Trophoblast cell (in vitro differentiated cells and primary cell): Measurements from ENCODE around the gene VSTM2B.

Source experiments
- DNase-seq, 2 donors: peaks; one replicate each; pipeline ENCODE4 v3.0.0-alpha.2; 2016
- H2AFZ ChIP-seq: 2 replicates; pipeline ENCODE4 v1.6.1; 2013; ENCODE audit warnings: low read length, moderate library complexity, mild to moderate bottlenecking; ENCODE audit not compliant: insufficient read depth, poor library complexity
- H2AK5ac ChIP-seq: 2 replicates; pipeline ENCODE4 v1.6.1; 2013; ENCODE audit warnings: mild to moderate bottlenecking, low read length
- H2BK120ac ChIP-seq: 2 replicates; pipeline ENCODE4 v1.6.1; 2013; ENCODE audit warnings: low read length, mild to moderate bottlenecking, moderate library complexity; ENCODE audit not compliant: insufficient read depth, poor library complexity
- H2BK12ac ChIP-seq: 2 replicates; pipeline ENCODE4 v1.6.1; 2013; ENCODE audit warnings: mild to moderate bottlenecking, low read length, moderate library complexity
- H2BK5ac ChIP-seq: 2 replicates; pipeline ENCODE4 v1.6.1; 2013; ENCODE audit warnings: low read length, low read depth, moderate library complexity, mild to moderate bottlenecking; ENCODE audit not compliant: poor library complexity
- H3K14ac ChIP-seq: 2 replicates; pipeline ENCODE4 v1.6.1; 2013; ENCODE audit warnings: mild to moderate bottlenecking, low read length
- H3K18ac ChIP-seq: 2 replicates; pipeline ENCODE4 v1.6.1; 2013; ENCODE audit warnings: mild to moderate bottlenecking, low read length
- H3K23ac ChIP-seq: 2 replicates; pipeline ENCODE4 v1.6.1; 2013; ENCODE audit warnings: low read length
- H3K27ac ChIP-seq: 2 replicates; pipeline ENCODE4 v1.5.1; 2013; ENCODE audit warnings: low read depth, mild to moderate bottlenecking, inconsistent platforms, low read length, moderate library complexity
- H3K27me3 ChIP-seq: 2 replicates; pipeline ENCODE4 v1.6.1; 2013; ENCODE audit warnings: inconsistent platforms, mild to moderate bottlenecking, low read length, moderate library complexity; ENCODE audit not compliant: insufficient read depth
- H3K36me3 ChIP-seq, 2 experiments: 1 replicate in 1 of 2; 2 replicates in 1 of 2; pipeline ENCODE4 v1.6.1; 2013; ENCODE audit warnings: low read length in 2 of 2, mild to moderate bottlenecking in 2 of 2, moderate library complexity in 1 of 2; ENCODE audit not compliant: insufficient read depth in 2 of 2, control insufficient read depth in 1 of 2
- H3K4ac ChIP-seq: 2 replicates; pipeline ENCODE4 v1.6.1; 2013; ENCODE audit warnings: low read depth, mild to moderate bottlenecking, low read length, moderate library complexity
- H3K4me1 ChIP-seq, 2 experiments: 1 replicate in 1 of 2; 2 replicates in 1 of 2; pipeline ENCODE4 v1.6.1; 2013; ENCODE audit warnings: low read length in 2 of 2, mild to moderate bottlenecking in 2 of 2, moderate library complexity in 1 of 2; ENCODE audit not compliant: insufficient read depth in 2 of 2, control insufficient read depth in 1 of 2
- H3K4me2 ChIP-seq: 2 replicates; pipeline ENCODE4 v1.6.1; 2013; ENCODE audit warnings: inconsistent platforms, mild to moderate bottlenecking, low read length, moderate library complexity
- H3K4me3 ChIP-seq: 2 replicates; pipeline ENCODE4 v1.5.1; 2013; ENCODE audit warnings: mild to moderate bottlenecking, low read depth, low read length, inconsistent platforms
- H3K79me1 ChIP-seq: one replicate; pipeline ENCODE4 v1.6.1; 2013; ENCODE audit warnings: low read length
- H3K79me2 ChIP-seq: 2 replicates; pipeline ENCODE4 v1.6.1; 2013; ENCODE audit warnings: low read length, mild to moderate bottlenecking; ENCODE audit not compliant: control insufficient read depth, insufficient read depth, poor library complexity
- H3K9ac ChIP-seq: 2 replicates; pipeline ENCODE4 v1.6.1; 2013; ENCODE audit warnings: mild to moderate bottlenecking, low read length
- H3K9me3 ChIP-seq: 2 replicates; pipeline ENCODE4 v1.6.1; 2013; ENCODE audit warnings: low read depth, mild to moderate bottlenecking, control low read depth, inconsistent platforms, low read length; ENCODE audit not compliant: insufficient read depth
- H4K12ac ChIP-seq: 2 replicates; pipeline ENCODE4 v1.6.1; 2013; ENCODE audit warnings: low read depth, mild to moderate bottlenecking, low read length, moderate library complexity
- H4K8ac ChIP-seq: 2 replicates; pipeline ENCODE4 v1.6.1; 2013; ENCODE audit warnings: low read depth, mild to moderate bottlenecking, low read length, moderate library complexity
- H4K91ac ChIP-seq: one replicate; pipeline ENCODE4 v1.6.1; 2013; ENCODE audit warnings: low read depth, mild to moderate bottlenecking, low read length, moderate library complexity
- WGBS: extraction: QIAGEN DNeasy Blood & Tissue Kit; methylation state at CpG from one replicate; pipeline ENCODE4 v1.1.7; 2013; ENCODE audit warnings: missing lambda C conversion rate; ENCODE audit not compliant: insufficient read length, insufficient coverage; ENCODE audit errors: extremely low coverage; 5-methylcytosine and 5-hydroxymethylcytosine counted together

The VSTM2B gene

DNA sequence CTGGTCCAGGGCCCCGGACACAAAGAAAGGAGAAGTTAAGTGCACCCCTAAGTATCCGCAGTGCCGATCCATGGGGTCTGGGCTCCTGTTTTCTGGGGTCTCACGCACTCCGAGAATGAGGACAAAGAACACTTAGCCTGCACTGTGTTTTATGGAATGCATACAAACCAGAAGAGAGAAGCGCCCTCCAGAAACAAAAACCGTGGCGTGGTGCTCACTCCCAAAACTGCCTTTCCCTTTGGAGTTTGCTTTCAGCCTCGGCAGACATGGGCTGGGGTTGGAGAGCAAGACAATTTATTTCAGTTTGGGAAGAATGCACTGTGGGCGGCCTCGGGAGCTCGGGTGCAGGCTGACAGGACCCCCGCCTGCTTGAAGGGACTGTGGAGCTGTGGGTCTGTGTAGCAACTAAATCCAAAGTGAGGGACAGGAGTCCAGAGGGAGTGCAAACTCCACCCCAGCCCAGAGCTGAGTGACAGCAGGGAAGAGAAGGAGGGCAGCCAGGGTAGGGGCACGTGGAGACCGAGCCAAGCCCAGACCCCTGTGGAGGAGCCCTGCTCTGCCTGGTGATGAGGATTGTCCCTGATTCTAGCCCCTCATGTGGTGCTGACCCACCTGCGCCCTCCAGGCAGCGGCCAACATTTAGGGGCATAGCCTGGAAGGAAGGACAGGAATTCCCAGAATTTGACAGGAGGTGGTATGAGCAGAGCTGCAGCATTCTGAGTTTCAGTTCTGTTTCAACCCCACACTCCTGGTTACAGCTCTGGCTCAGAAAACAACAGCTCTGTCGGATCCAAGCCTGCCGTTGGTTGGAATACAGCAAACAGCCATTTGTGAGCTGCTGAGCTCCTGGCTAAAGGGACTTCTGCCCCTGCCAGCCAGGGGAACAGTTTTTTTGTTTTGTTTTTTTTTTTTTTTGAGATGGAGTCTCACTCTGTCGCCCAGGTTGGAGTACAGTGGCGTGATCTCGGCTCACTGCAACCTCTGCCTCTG is 42.5 kb downstream of the VSTM2B start:
- H3K36me3 ChIP-seq, result no peaks in the 10 kb centered on the region
- no peak overlapping the region for H3K4me2 ChIP-seq
- H3K23ac ChIP-seq, result no peak overlapping the region
- no peak overlapping the region for H4K91ac ChIP-seq
- H2AK5ac ChIP-seq, result no peak overlapping the region
- H2BK12ac ChIP-seq, result no peak overlapping the region
- H3K18ac ChIP-seq, result no peak overlapping the region
- no peaks in the 10 kb centered on the region for H3K79me2 ChIP-seq
- no peak for DNase-seq
- H2BK120ac ChIP-seq, result no peak overlapping the region
- no peak overlapping the region for H3K27ac ChIP-seq
- H3K9ac ChIP-seq, result no peak overlapping the region
- H2BK5ac ChIP-seq, result no peak overlapping the region
- H3K4me1 ChIP-seq, result no peaks in the 10 kb centered on the region
- no peak overlapping the region for H3K4ac ChIP-seq
- H4K8ac ChIP-seq, result no peak overlapping the region
- peaks cover 6% of the 10 kb centered on the region for H3K9me3 ChIP-seq
- H2AFZ ChIP-seq, result no peak overlapping the region
- no peak overlapping the region for H3K14ac ChIP-seq
- H4K12ac ChIP-seq, result no peak overlapping the region
- WGBS, result no CpG with 5 or more reads among the region's 22 CpGs
- no peak overlapping the region for H3K4me3 ChIP-seq
- H3K79me1 ChIP-seq, result no peaks in the 10 kb centered on the region
- no peaks in the 10 kb centered on the region for H3K27me3 ChIP-seq

DNA sequence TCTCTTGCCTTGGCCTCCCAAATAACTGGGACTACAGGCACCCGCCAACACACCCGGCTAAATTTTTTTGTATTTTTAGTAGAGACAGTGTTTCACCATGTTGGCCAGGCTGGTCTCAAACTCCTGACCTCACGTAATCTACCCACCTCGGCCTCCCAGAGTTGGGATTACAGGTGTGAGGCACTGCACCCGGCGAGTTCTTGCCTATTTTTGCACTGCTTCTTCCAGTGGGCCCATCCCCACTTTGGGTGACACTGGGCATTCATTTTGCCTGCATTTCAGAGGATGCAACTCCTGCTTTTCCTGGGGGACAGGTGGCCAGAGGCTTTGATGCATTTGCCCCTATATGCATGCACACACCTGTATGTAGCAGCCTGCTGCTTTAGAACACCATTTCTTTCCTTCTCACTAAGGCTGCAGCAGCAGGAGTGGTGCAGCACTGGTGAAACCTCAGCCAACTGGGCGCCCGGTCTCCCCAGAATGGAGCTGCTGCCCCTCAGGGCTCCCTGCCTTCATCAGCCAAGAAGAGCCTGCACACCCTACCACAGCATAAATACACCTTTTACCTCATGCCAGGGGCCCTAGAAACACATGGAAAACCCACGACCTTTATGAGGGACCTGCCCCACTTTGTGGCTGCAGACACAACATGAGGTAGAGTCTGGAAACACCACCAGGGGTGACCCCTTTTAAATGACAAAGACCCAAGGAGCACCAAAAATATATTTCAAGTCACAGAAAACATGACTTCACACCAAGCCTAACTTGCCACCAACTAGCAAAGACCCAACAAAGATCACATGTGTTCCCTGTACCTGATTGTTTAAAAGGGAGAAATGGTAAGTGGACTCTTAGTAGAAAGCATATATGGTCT is 43.5 kb downstream of the VSTM2B start:
- Histone ChIP-seq H3K9ac (no peak overlapping the region), H3K36me3 (no peaks in the 10 kb centered on the region), H2BK120ac (no peak overlapping the region), H3K4me3 (no peak overlapping the region), H4K8ac (no peak overlapping the region), H2BK12ac (no peak overlapping the region), H3K27ac (no peak overlapping the region), H2AK5ac (no peak overlapping the region), H2AFZ (no peak overlapping the region), H3K18ac (no peak overlapping the region), H3K79me1 (no peaks in the 10 kb centered on the region), H3K14ac (no peak overlapping the region), H3K27me3 (no peaks in the 10 kb centered on the region), H4K12ac (no peak overlapping the region), H3K4me2 (no peak overlapping the region), H3K23ac (no peak overlapping the region), H3K9me3 (peaks cover 6% of the 10 kb centered on the region), H3K79me2 (no peaks in the 10 kb centered on the region), H3K4me1 (no peaks in the 10 kb centered on the region), H2BK5ac (no peak overlapping the region), H4K91ac (no peak overlapping the region), H3K4ac (no peak overlapping the region)
- DNase-seq, result no peak
- WGBS, result no CpG with 5 or more reads among the region's 9 CpGs

DNA sequence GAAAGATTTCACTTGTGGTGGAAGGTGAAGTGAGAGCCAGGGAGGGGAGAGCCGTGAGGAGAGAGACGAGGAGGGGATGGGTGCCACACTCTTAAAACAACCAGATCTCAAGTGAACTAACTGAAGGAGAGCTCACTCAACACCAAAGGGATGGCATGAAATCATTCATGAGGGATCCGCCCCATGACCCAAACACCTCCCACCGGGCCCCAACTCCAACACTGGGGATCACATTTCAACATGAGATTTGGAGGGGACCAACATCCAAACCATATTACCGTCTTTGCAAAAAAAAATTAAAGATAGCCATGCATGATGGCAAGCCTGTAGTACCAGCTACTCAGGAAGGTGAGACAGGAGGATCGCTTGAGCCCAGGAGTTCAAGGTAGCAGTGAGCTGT is 45.4 kb downstream of the VSTM2B start:
- Histone ChIP-seq H3K4me3 (no peak overlapping the region), H3K79me1 (no peaks in the 10 kb centered on the region), H4K91ac (no peak overlapping the region), H3K23ac (no peak overlapping the region), H3K9me3 (peaks cover 3% of the 10 kb centered on the region), H2BK5ac (no peak overlapping the region), H3K4me1 (no peaks in the 10 kb centered on the region), H3K4ac (no peak overlapping the region), H3K18ac (no peak overlapping the region), H3K79me2 (no peaks in the 10 kb centered on the region), H4K8ac (no peak overlapping the region), H3K14ac (no peak overlapping the region), H3K4me2 (no peak overlapping the region), H3K27me3 (no peaks in the 10 kb centered on the region), H4K12ac (no peak overlapping the region), H3K27ac (no peak overlapping the region), H3K36me3 (no peaks in the 10 kb centered on the region), H2AK5ac (no peak overlapping the region), H2BK12ac (no peak overlapping the region), H2BK120ac (no peak overlapping the region), H2AFZ (no peak overlapping the region), H3K9ac (no peak overlapping the region)
- WGBS, result no CpG with 5 or more reads among the region's 6 CpGs
- no peak for DNase-seq

DNA sequence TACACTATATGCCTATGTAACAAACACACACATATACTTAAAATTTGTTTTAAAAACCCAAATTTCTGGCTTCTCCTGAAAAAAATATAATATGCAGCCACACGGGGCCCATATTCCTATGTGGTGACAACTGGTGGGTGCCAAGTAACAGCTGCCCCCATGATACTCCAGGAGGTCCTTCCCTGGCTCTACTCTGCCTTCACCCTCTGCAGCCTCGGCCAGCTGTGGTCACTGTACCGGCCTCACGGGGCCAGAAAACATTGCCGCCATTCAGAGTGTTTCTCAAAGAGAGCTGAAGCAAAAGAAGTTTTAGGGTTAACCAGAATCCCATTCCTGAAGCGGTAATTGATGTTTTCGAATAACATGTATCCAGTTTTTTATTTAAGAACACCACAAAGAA is 47.7 kb downstream of the VSTM2B start:
- Histone ChIP-seq H3K14ac (no peak overlapping the region), H2AK5ac (no peak overlapping the region), H4K8ac (no peak overlapping the region), H4K12ac (no peak overlapping the region), H2AFZ (no peak overlapping the region), H2BK12ac (no peak overlapping the region), H3K79me1 (no peaks in the 10 kb centered on the region), H3K27ac (no peak overlapping the region), H3K23ac (no peak overlapping the region), H2BK5ac (no peak overlapping the region), H3K4me1 (no peaks in the 10 kb centered on the region), H3K79me2 (no peaks in the 10 kb centered on the region), H2BK120ac (no peak overlapping the region), H4K91ac (no peak overlapping the region), H3K18ac (no peak overlapping the region), H3K4ac (no peak overlapping the region), H3K4me2 (no peak overlapping the region), H3K36me3 (no peaks in the 10 kb centered on the region), H3K9me3 (peaks cover 2% of the 10 kb centered on the region), H3K4me3 (no peak overlapping the region), H3K27me3 (no peaks in the 10 kb centered on the region), H3K9ac (no peak overlapping the region)
- DNase-seq, result no peak
- WGBS, result no CpG with 5 or more reads among the region's 7 CpGs
